ENCODE data around the gene MARCHF5. TPM values are rescaled to one million over a fixed set of nuclear protein-coding genes. Genes with fewer than 3 reads are reported as not detected.

MARCHF5 gene
- total RNA-seq, 1 donor from 2014 or later: 28.3 TPM

- Histone ChIP-seq H3K4me1 (no peaks in the 10 kb centered on the region), H3K4me3 (no peak overlapping the region), H3K27me3 (ENCODE audit: low read depth) (no peaks in the 10 kb centered on the region), H3K36me3 (no peaks in the 10 kb centered on the region), H3K27ac (no peak overlapping the region), H3K9me3 (no peaks in the 10 kb centered on the region)
- peak; percentile 40 to 52 for ATAC-seq
- intact Hi-C loops (cut with DNase I): no loop called here
- no peak for DNase-seq
- no peak for TF ChIP-seq CTCF (IDR thresholded peaks at IDR 0.05)
Measured at GRCh38 chr10:92268748-92269147, 22.2 kb upstream of the MARCHF5 start.

GRCh38 chr10:92274071-92274470, 16.9 kb upstream of the MARCHF5 start:
- Histone ChIP-seq H3K27ac (no peak overlapping the region), H3K27me3 (ENCODE audit: low read depth) (no peaks in the 10 kb centered on the region), H3K4me3 (no peak overlapping the region), H3K9me3 (no peaks in the 10 kb centered on the region), H3K4me1 (peaks cover 3% of the 10 kb centered on the region), H3K36me3 (no peaks in the 10 kb centered on the region)
- intact Hi-C loops (cut with DNase I): no loop called here
- no peak for TF ChIP-seq CTCF (IDR thresholded peaks at IDR 0.05)
- DNase-seq (no peak), ATAC-seq (no peak)

- no peak overlapping the region for H3K4me3 ChIP-seq
- no peak for ATAC-seq
Measured at GRCh38 chr10:92278996-92279696, 11.8 kb upstream of the MARCHF5 start.

GRCh38 chr10:92284112-92284704, 6.8 kb upstream of the MARCHF5 start:
- intact Hi-C loops (cut with DNase I): no loop called here
- H3K27me3 ChIP-seq (ENCODE audit: low read depth): no peaks in the 10 kb centered on the region
- H3K9me3 ChIP-seq: no peaks in the 10 kb centered on the region
- no peak for TF ChIP-seq CTCF (IDR thresholded peaks at IDR 0.05)
- peaks cover 20% of the 10 kb centered on the region for H3K4me1 ChIP-seq
- peak; percentile 49 to 65 for ATAC-seq
- peak overlapping the region; percentile 72 for H3K27ac ChIP-seq
- no peaks in the 10 kb centered on the region for H3K36me3 ChIP-seq
- no peak for DNase-seq
- peak overlapping the region; percentile 24 for H3K4me3 ChIP-seq

More at GRCh38 chr10:92278996-92279696, 11.8 kb upstream of the MARCHF5 start:
- H3K4me1 ChIP-seq: peaks cover 15% of the 10 kb centered on the region
- H3K9me3 ChIP-seq: no peaks in the 10 kb centered on the region
- intact Hi-C loops (cut with DNase I): no loop called here
- DNase-seq: no peak
- H3K36me3 ChIP-seq: no peaks in the 10 kb centered on the region
- no peak for TF ChIP-seq CTCF (IDR thresholded peaks at IDR 0.05)
- H3K27me3 ChIP-seq (ENCODE audit: low read depth): no peaks in the 10 kb centered on the region
- H3K27ac ChIP-seq: no peak overlapping the region

- Histone ChIP-seq H3K36me3 (peaks cover 5% of the 10 kb centered on the region), H3K27ac (peak overlapping the region; percentile 95), H3K27me3 (ENCODE audit: low read depth) (no peaks in the 10 kb centered on the region), H3K4me3 (peak overlapping the region; percentile 95), H3K4me1 (peaks cover 21% of the 10 kb centered on the region), H3K9me3 (no peaks in the 10 kb centered on the region)
- no peak for TF ChIP-seq CTCF (IDR thresholded peaks at IDR 0.05)
- no peak for DNase-seq
- ATAC-seq: peak; percentile 19 to 58
- intact Hi-C loops (cut with DNase I): no loop called here
Measured at GRCh38 chr10:92290076-92290836, 711 bp upstream of the MARCHF5 start.
